Peyer's patch (tissue), 4 donors: ENCODE data around the gene MAP3K15.

Experiments
- POLR2A ChIP-seq, 2 donors: fragments of 450-650 bp; IDR thresholded peaks; one replicate each; pipeline ENCODE4 v1.5.1; 2017; ENCODE audit warnings: antibody characterized with exemption in 2 of 2, mild to moderate bottlenecking in 2 of 2, moderate library complexity in 2 of 2
- TF ChIP-seq, protein P1 (sequence below), 6 experiments: fragments of 450-650 bp in 4 of 6; fragments of 200-600 bp in 2 of 6; sonication (generic) in 1 of 6; IDR thresholded peaks; one replicate each; pipeline ENCODE4 v1.5.1; 2017 to 2019; ENCODE audit warnings: antibody characterized with exemption in 6 of 6, mild to moderate bottlenecking in 3 of 6, moderate library complexity in 1 of 6

DNA sequence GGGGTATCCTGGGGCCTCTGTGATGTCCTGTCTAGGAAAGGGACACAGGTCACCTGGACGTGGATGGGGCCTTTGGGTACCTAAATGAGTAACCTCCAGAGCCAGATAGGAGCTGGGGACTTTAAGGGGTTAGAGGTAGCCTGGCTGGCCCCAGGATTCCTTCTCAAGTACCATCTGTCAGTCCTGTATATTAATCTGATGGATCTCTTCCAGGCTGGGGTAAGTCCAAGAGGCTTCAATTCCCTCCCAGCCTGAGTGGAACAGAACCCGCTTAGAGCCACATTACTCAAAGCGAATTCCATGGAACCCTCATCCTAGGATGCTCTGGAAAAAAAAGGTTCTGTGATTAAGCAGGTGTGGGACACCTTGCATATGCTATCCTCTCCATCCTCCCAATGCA is 24.8 kb upstream of the MAP3K15 start:
- TF ChIP-seq, protein P1, sequence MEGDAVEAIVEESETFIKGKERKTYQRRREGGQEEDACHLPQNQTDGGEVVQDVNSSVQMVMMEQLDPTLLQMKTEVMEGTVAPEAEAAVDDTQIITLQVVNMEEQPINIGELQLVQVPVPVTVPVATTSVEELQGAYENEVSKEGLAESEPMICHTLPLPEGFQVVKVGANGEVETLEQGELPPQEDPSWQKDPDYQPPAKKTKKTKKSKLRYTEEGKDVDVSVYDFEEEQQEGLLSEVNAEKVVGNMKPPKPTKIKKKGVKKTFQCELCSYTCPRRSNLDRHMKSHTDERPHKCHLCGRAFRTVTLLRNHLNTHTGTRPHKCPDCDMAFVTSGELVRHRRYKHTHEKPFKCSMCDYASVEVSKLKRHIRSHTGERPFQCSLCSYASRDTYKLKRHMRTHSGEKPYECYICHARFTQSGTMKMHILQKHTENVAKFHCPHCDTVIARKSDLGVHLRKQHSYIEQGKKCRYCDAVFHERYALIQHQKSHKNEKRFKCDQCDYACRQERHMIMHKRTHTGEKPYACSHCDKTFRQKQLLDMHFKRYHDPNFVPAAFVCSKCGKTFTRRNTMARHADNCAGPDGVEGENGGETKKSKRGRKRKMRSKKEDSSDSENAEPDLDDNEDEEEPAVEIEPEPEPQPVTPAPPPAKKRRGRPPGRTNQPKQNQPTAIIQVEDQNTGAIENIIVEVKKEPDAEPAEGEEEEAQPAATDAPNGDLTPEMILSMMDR (IDR thresholded peaks at IDR 0.05) = no peak
- no peak for TF ChIP-seq POLR2A (IDR thresholded peaks at IDR 0.05)
